HepG2 (cell line): ENCODE data around the gene PGM5. TPM values are rescaled to one million over a fixed set of nuclear protein-coding genes. Genes with fewer than 3 reads are reported as not detected.

Experiments used
- ATAC-seq: fragments of 200-7000 bp; cut with Tn5 transposase; 3 replicates; pipeline ENCODE4 v1.9.1; 2020; ENCODE audit warnings: mild to moderate bottlenecking, moderate library complexity
- BruUV-seq: library from RNA; stranded (reverse); fragments of 400-500 nt; replicated peaks from 2 replicates; lab custom pipeline; 2021; lab: Mats Ljungman, UMichigan
- CTCF ChIA-PET: fragments of 300-600 bp; formaldehyde crosslinking; extraction: SDS; loops from one replicate; lab custom pipeline; 2021; ENCODE audit warnings: low total read pairs, inconsistent platforms, low intra/inter-chr PET ratio; lab: Yijun Ruan, JAX
- POLR2A ChIA-PET: fragments of 350-600 bp; sonication (Branson Sonifier 250); formaldehyde crosslinking; loops from one replicate; lab custom pipeline; 2020; ENCODE audit warnings: antibody characterized with exemption, inconsistent platforms; lab: Yijun Ruan, JAX
- DNase-seq: peaks from one replicate; pipeline ENCODE4 v3.0.0-alpha.2; 2015; ENCODE audit warnings: low spot score
- FAIRE-seq: peaks from 3 replicates; lab custom pipeline; 2011; peaks lifted over from hg19 to GRCh38; lab: Jason Lieb, UNC
- H2AFZ ChIP-seq: one replicate; pipeline ENCODE4 v1.6.1; 2011; ENCODE audit warnings: low read length, inconsistent platforms
- H3K27ac ChIP-seq: fragments of 300-600 bp; 3 replicates; pipeline ENCODE4 v1.8.0; 2011; ENCODE audit warnings: mixed run types, mild to moderate bottlenecking, mixed read lengths, low read length, inconsistent platforms; ENCODE audit not compliant: insufficient read depth; ENCODE audit errors: extremely low read length
- H3K27me3 ChIP-seq, 2 experiments: fragments of 200-600 bp in 1 of 2; 2 replicates in 1 of 2; 3 replicates in 1 of 2; pipeline versions ENCODE4 v1.6.0 to v1.8.0; 2011; ENCODE audit warnings: low read length in 2 of 2, mild to moderate bottlenecking in 2 of 2, moderate library complexity in 2 of 2, inconsistent platforms in 1 of 2; ENCODE audit not compliant: insufficient read depth in 2 of 2, control insufficient read depth in 1 of 2
- H3K36me3 ChIP-seq, 2 experiments: fragments of 200-600 bp in 1 of 2; replicated peaks in 1 of 2; 2 replicates in 1 of 2; 3 replicates in 1 of 2; pipeline versions ENCODE4 v1.5.1 to v1.8.0; 2011; ENCODE audit warnings: low read length in 2 of 2, inconsistent platforms in 1 of 2; ENCODE audit not compliant: insufficient read depth in 2 of 2, control insufficient read depth in 1 of 2
- H3K4me1 ChIP-seq: 2 replicates; pipeline ENCODE4 v1.5.1; 2012; ENCODE audit warnings: low read length, inconsistent platforms; ENCODE audit not compliant: insufficient read depth
- H3K4me2 ChIP-seq: 2 replicates; pipeline ENCODE4 v1.6.0; 2011; ENCODE audit warnings: low read depth, low read length, inconsistent platforms
- H3K4me3 ChIP-seq, 3 experiments: fragments of 200-600 bp in 1 of 3; sonication (generic), shearing (Covaris generic) in 1 of 3; replicated peaks in 1 of 3; 2 replicates each; pipeline ENCODE4 v1.5.1; 2011 to 2016; ENCODE audit warnings: low read length in 3 of 3, inconsistent platforms in 2 of 3, low read depth in 2 of 3, mild to moderate bottlenecking in 2 of 3, control low read depth in 1 of 3, mixed read lengths in 1 of 3; ENCODE audit not compliant: insufficient read depth in 1 of 3
- H3K79me2 ChIP-seq: one replicate; pipeline ENCODE4 v1.6.1; 2011; ENCODE audit warnings: low read length, inconsistent platforms; ENCODE audit not compliant: insufficient read depth
- H3K9ac ChIP-seq: 2 replicates; pipeline ENCODE4 v1.6.0; 2011; ENCODE audit warnings: mild to moderate bottlenecking, low read depth, low read length, inconsistent platforms; ENCODE audit not compliant: insufficient read depth
- H3K9me3 ChIP-seq: 2 replicates; pipeline ENCODE4 v1.5.1; 2012; ENCODE audit warnings: mild to moderate bottlenecking, low read length
- H4K20me1 ChIP-seq: 2 replicates; pipeline ENCODE4 v1.6.0; 2011; ENCODE audit warnings: inconsistent platforms, mild to moderate bottlenecking, low read length, moderate library complexity; ENCODE audit not compliant: insufficient read depth
- ATF3 ChIP-seq: sonication (generic); formaldehyde crosslinking; IDR thresholded peaks from 2 replicates; pipeline ENCODE4 v1.4.0; 2020; ENCODE audit warnings: missing genetic modification reagents
- ATRX ChIP-seq: sonication (generic); formaldehyde crosslinking; IDR thresholded peaks from 2 replicates; pipeline ENCODE4 v1.4.0; 2020; ENCODE audit warnings: missing genetic modification reagents, borderline replicate concordance
- BCL6 ChIP-seq: IDR thresholded peaks from 2 replicates; pipeline ENCODE4 v1.6.1; 2016; ENCODE audit warnings: missing genetic modification reagents, missing compliant biosample characterization
- BORCS8-MEF2B ChIP-seq: sonication (generic); formaldehyde crosslinking; IDR thresholded peaks from 2 replicates; pipeline ENCODE4 v1.8.0; 2022; ENCODE audit warnings: mild to moderate bottlenecking, missing genetic modification reagents
- HOMEZ ChIP-seq: IDR thresholded peaks from 2 replicates; pipeline ENCODE4 v1.6.1; 2016; ENCODE audit warnings: low read depth
- MED8 ChIP-seq: sonication (generic); formaldehyde crosslinking; IDR thresholded peaks from 2 replicates; pipeline ENCODE4 v1.8.1; 2023; ENCODE audit warnings: mild to moderate bottlenecking, missing genetic modification reagents; ENCODE audit not compliant: insufficient replicate concordance
- NFKBIZ ChIP-seq: IDR thresholded peaks from 2 replicates; pipeline ENCODE4 v1.6.1; 2018; ENCODE audit warnings: missing genetic modification reagents, missing compliant biosample characterization
- PAF1 ChIP-seq: IDR thresholded peaks from 2 replicates; pipeline ENCODE4 v1.6.1; 2016; ENCODE audit warnings: missing genetic modification reagents, missing compliant biosample characterization
- PHF8 ChIP-seq: sonication (generic); formaldehyde crosslinking; IDR thresholded peaks from 2 replicates; pipeline ENCODE4 v1.5.0; 2020; ENCODE audit warnings: missing genetic modification reagents
- RELA ChIP-seq: sonication (generic); formaldehyde crosslinking; IDR thresholded peaks from 2 replicates; pipeline ENCODE4 v1.4.0; 2020; ENCODE audit warnings: missing genetic modification reagents
- TMF1 ChIP-seq: sonication (generic); formaldehyde crosslinking; IDR thresholded peaks from 2 replicates; pipeline ENCODE4 v1.8.1; 2022; ENCODE audit warnings: low read depth, missing genetic modification reagents
- ZBTB7A ChIP-seq: sonication (generic); formaldehyde crosslinking; IDR thresholded peaks from 2 replicates; pipeline ENCODE4 v1.8.0; 2022; ENCODE audit warnings: mild to moderate bottlenecking, missing genetic modification reagents
- ZFY ChIP-seq: sonication (generic); formaldehyde crosslinking; IDR thresholded peaks from 2 replicates; pipeline ENCODE4 v1.4.0; 2020; ENCODE audit warnings: missing genetic modification reagents
- ZNF256 ChIP-seq: sonication (generic); formaldehyde crosslinking; conservative IDR thresholded peaks from 2 replicates; pipeline ENCODE4 v1.4.0; 2020; ENCODE audit warnings: missing genetic modification reagents
- ZNF446 ChIP-seq: sonication (generic); formaldehyde crosslinking; IDR thresholded peaks from 2 replicates; pipeline ENCODE4 v1.5.0; 2020; ENCODE audit warnings: mild to moderate bottlenecking, missing genetic modification reagents
- ZSCAN20 ChIP-seq: sonication (generic); formaldehyde crosslinking; IDR thresholded peaks from 2 replicates; pipeline ENCODE4 v1.4.0; 2020; ENCODE audit warnings: missing genetic modification reagents, mild to moderate bottlenecking, borderline replicate concordance
- in situ Hi-C: cut with HindIII; loops from 2 replicates; pipeline ENCODE4 v1.10.0; 2017; ENCODE audit warnings: low pct_unique_long_range_greater_than_20kb; ENCODE audit not compliant: extremely low pct_ligation_motif_present
- intact Hi-C: fragments of 100-400 bp; cut with micrococcal nuclease; formaldehyde crosslinking; loops from one replicate; pipeline ENCODE4 v1.10.0; 2022; ENCODE audit not compliant: unreplicated experiment
- polyA plus RNA-seq, 8 experiments: library from polyadenylated mRNA; depleted of rRNA in 3 of 8; stranded (reverse) in 7 of 8; unstranded in 1 of 8; fragments of >200 nt; fragmentation: Illumina TruSeq in 4 of 8; extraction: Trizol in 4 of 8; gene quantifications; 2 replicates each; pipeline versions ENCODE4 v1.2.1 to v1.2.3, GENCODE V29; 2011 to 2016; ENCODE audit warnings: low read depth in 4 of 8, missing spikeins in 1 of 8, mixed read lengths in 1 of 8; ENCODE audit not compliant: insufficient read depth in 1 of 8
- total RNA-seq, 5 experiments: library from RNA; depleted of rRNA; stranded (reverse); fragments of >200 nt; fragmentation: Illumina TruSeq; extraction: Trizol; gene quantifications; 2 replicates each; pipeline ENCODE4 v1.2.3, GENCODE V29; 2016; ENCODE audit warnings: low read depth in 1 of 5

Gene PGM5
- total and polyA plus RNA-seq, 2 of the 13 experiments (the other 11 are each of a cell fraction or from before 2014, with no cell fraction given), result not detected

- TF ChIP-seq BORCS8-MEF2B (CRISPR knock-in tag), result no peak
- TF ChIP-seq RELA, result no peak
- no peak for TF ChIP-seq PHF8
- TF ChIP-seq ZSCAN20, result no peak
- TF ChIP-seq HOMEZ (CRISPR knock-in tag), result no peak
- no peak for TF ChIP-seq MED8
- no peak for TF ChIP-seq BCL6
- TF ChIP-seq ZFY (CRISPR knock-in tag), result no peak
- no peak for TF ChIP-seq PAF1 (CRISPR knock-in tag)
- TF ChIP-seq TMF1, result no peak
- no peak for TF ChIP-seq NFKBIZ
- TF ChIP-seq ZNF446, result no peak
- no peak for TF ChIP-seq ATF3
- TF ChIP-seq ZBTB7A (CRISPR knock-in tag), result no peak
- no peak for TF ChIP-seq ZNF256 (CRISPR knock-in tag)
- TF ChIP-seq ATRX (CRISPR knock-in tag), result no peak
- no peak overlapping the region for H3K27ac ChIP-seq
- intact Hi-C loops, result no loop called here
- no peaks in the 10 kb centered on the region for H3K4me1 ChIP-seq
- H3K36me3 ChIP-seq, result no peaks in the 10 kb centered on the region
- POLR2A ChIA-PET, result no interaction called here
- FAIRE-seq (no peak), DNase-seq (no peak), ATAC-seq (no peak)
- H3K9me3 ChIP-seq, result no peaks in the 10 kb centered on the region
- in situ Hi-C loops, result no loop called here
- H3K4me2 ChIP-seq, result no peak overlapping the region
- BruUV-seq, result no TSS peak
- CTCF ChIA-PET, result no interaction called here
- no peaks in the 10 kb centered on the region for H3K27me3 ChIP-seq
- no peaks in the 10 kb centered on the region for H3K79me2 ChIP-seq
- no peaks in the 10 kb centered on the region for H4K20me1 ChIP-seq
- no peak overlapping the region for H3K9ac ChIP-seq
- no peak overlapping the region for H2AFZ ChIP-seq
- H3K4me3 ChIP-seq, result no peak overlapping the region
These were observed 71.0 kb downstream of the PGM5 start for GRCh38 chr9:68427216-68427977.
